Ishikawa (cell line): ENCODE data around the gene FGF18.

Experiments
- CEBPB ChIP-seq: IDR thresholded peaks from 2 replicates; pipeline ENCODE4 v1.6.1; 2012
- CREB1 ChIP-seq: IDR thresholded peaks from 2 replicates; pipeline ENCODE4 v1.6.1; 2012; ENCODE audit warnings: low read depth
- EGR1 ChIP-seq: IDR thresholded peaks from 2 replicates; pipeline ENCODE4 v1.6.1; 2012
- EP300 ChIP-seq: IDR thresholded peaks from 2 replicates; pipeline ENCODE4 v1.6.1; 2012; ENCODE audit warnings: borderline replicate concordance
- FOXM1 ChIP-seq: IDR thresholded peaks from 2 replicates; pipeline ENCODE4 v1.6.1; 2012; ENCODE audit warnings: low read depth, borderline replicate concordance
- NFIC ChIP-seq: IDR thresholded peaks from 2 replicates; pipeline ENCODE4 v1.6.1; 2012
- RAD21 ChIP-seq: IDR thresholded peaks from 2 replicates; pipeline ENCODE4 v1.6.1; 2012; ENCODE audit warnings: low read depth
- TAF1 ChIP-seq: IDR thresholded peaks from 2 replicates; pipeline ENCODE4 v1.6.1; 2012; ENCODE audit warnings: low read depth, mild to moderate bottlenecking
- TCF12 ChIP-seq: IDR thresholded peaks from 2 replicates; pipeline ENCODE4 v1.6.1; 2012; ENCODE audit warnings: low read depth
- TEAD4 ChIP-seq: IDR thresholded peaks from 2 replicates; pipeline ENCODE4 v1.6.1; 2012
- YY1 ChIP-seq: IDR thresholded peaks from 2 replicates; pipeline ENCODE4 v1.6.1; 2012; ENCODE audit warnings: low read depth
- ZBTB7A ChIP-seq: IDR thresholded peaks from 2 replicates; pipeline ENCODE4 v1.6.1; 2012; ENCODE audit warnings: low read depth
- TF ChIP-seq, protein P1 (sequence below): IDR thresholded peaks from 2 replicates; pipeline ENCODE4 v1.6.1; 2012; ENCODE audit warnings: low read depth, mild to moderate bottlenecking
- TF ChIP-seq, protein P2 (sequence below): IDR thresholded peaks from 2 replicates; pipeline ENCODE4 v1.6.1; 2012
- TF ChIP-seq, protein P3 (sequence below): IDR thresholded peaks from 2 replicates; pipeline ENCODE4 v1.6.1; 2012

Gene FGF18

DNA sequence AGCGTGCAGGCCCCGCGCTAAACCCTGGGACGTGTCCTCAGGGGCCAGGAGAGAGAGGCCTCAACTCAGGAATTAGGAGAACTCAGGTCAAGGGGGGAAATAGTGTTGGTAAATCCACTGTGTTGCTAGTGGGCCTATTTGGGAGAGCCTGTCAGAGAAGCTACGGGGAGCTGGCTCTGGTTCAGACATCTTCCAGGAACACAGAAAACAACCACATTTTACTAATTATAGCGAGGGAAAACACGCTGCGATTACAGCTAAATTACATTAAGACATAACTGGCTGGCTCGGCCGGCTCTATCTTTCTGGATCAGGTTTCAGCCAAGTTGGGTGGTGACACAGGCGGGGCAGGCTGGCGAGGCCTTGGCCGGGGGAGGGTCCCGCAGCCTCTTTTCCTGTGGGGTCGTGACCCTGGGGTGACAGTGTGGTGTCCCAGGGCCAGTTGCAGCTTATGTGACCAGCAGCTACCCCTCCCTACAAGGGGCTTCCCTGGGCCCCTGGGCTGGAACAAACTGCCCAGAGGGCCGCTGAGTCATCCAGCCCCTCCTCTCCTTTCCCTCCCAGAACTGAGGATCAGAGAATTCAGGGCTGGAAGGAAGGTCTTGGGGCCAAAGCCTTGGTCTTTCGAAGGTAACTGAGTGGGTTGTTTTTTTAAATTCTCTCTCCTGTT lies 75.1 kb downstream of the FGF18 start:
- 0 out of 2 replicates have a peak, but pooled peaks have one; percentile 15 for TF ChIP-seq FOXM1
- TF ChIP-seq TCF12 = peak; percentile 26; the same call in 1 of the 2 replicates
- TF ChIP-seq EP300 = peak; percentile 41; the same call in 1 of the 2 replicates
- no peak for TF ChIP-seq RAD21
- TF ChIP-seq TAF1 = peak; percentile 83
- TF ChIP-seq, protein P1, sequence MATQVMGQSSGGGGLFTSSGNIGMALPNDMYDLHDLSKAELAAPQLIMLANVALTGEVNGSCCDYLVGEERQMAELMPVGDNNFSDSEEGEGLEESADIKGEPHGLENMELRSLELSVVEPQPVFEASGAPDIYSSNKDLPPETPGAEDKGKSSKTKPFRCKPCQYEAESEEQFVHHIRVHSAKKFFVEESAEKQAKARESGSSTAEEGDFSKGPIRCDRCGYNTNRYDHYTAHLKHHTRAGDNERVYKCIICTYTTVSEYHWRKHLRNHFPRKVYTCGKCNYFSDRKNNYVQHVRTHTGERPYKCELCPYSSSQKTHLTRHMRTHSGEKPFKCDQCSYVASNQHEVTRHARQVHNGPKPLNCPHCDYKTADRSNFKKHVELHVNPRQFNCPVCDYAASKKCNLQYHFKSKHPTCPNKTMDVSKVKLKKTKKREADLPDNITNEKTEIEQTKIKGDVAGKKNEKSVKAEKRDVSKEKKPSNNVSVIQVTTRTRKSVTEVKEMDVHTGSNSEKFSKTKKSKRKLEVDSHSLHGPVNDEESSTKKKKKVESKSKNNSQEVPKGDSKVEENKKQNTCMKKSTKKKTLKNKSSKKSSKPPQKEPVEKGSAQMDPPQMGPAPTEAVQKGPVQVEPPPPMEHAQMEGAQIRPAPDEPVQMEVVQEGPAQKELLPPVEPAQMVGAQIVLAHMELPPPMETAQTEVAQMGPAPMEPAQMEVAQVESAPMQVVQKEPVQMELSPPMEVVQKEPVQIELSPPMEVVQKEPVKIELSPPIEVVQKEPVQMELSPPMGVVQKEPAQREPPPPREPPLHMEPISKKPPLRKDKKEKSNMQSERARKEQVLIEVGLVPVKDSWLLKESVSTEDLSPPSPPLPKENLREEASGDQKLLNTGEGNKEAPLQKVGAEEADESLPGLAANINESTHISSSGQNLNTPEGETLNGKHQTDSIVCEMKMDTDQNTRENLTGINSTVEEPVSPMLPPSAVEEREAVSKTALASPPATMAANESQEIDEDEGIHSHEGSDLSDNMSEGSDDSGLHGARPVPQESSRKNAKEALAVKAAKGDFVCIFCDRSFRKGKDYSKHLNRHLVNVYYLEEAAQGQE = no peak
- peak; percentile 97 for TF ChIP-seq ZBTB7A
- TF ChIP-seq NFIC = peak; percentile 53; the same call in 1 of the 2 replicates
- TF ChIP-seq CREB1 = no peak
- TF ChIP-seq YY1 = no peak

DNA sequence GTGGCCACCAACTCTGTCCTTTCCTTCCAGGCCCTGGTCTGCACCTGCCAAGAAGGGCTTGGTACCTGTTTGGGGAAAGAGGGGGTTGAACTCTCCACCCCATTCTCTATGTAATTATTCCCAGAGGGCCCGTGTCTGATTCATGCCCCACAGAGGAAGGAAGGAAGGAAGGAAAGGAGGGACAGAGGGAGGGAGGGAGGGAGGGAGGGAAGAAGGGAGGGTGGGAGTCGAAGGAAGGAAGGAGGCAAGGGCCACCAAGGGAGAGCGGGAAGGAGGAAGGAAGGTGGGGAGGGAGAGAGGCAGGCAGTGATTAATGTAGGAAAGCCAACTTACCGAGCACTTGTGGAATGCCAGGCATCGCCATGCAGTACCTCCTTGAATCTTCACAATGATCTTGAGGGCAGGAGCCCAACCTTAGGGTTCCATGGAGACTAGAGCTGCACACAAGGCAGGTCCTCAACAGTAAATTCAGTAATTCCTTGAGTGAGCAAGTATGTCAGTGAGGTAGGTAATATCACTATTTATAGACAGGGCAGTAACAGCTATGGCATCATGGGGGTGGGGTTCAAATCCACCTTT lies 75.8 kb downstream of the FGF18 start:
- TF ChIP-seq EP300 = peak; percentile 39; the same call in 1 of the 2 replicates
- TF ChIP-seq, protein P2, sequence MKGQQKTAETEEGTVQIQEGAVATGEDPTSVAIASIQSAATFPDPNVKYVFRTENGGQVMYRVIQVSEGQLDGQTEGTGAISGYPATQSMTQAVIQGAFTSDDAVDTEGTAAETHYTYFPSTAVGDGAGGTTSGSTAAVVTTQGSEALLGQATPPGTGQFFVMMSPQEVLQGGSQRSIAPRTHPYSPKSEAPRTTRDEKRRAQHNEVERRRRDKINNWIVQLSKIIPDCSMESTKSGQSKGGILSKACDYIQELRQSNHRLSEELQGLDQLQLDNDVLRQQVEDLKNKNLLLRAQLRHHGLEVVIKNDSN = 0 out of 2 replicates have a peak, but pooled peaks have one; percentile 6
- no peak for TF ChIP-seq EGR1
- TF ChIP-seq, protein P1 = no peak
- TF ChIP-seq ZBTB7A = no peak
- peak; percentile 58; the same call in 1 of the 2 replicates for TF ChIP-seq TEAD4
- TF ChIP-seq, protein P3, sequence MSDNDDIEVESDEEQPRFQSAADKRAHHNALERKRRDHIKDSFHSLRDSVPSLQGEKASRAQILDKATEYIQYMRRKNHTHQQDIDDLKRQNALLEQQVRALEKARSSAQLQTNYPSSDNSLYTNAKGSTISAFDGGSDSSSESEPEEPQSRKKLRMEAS = peak; percentile 47; the same call in 1 of the 2 replicates

DNA sequence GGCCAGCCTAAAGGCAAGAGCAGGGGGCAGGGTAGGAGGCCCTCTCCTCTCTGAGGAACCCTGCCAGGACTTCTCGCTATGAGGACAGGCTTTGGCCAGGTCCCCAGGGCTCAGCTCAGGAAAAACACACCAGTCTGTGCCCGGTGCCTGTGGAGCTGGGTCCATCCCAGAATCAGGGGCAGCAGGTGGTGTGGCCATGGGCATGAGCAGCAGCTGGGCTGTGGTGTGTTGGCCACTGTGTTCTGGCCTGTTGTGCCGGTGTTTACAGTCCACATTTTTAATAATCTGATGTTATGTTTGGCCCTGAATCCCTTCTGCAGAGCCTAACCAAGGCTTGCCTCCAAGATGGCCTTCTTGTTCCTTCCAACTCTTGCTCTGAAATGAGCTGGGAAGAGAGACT lies 77.0 kb downstream of the FGF18 start:
- no peak for TF ChIP-seq RAD21
- no peak for TF ChIP-seq FOXM1
- no peak for TF ChIP-seq ZBTB7A
- TF ChIP-seq TAF1 = no peak
- TF ChIP-seq YY1 = no peak

DNA sequence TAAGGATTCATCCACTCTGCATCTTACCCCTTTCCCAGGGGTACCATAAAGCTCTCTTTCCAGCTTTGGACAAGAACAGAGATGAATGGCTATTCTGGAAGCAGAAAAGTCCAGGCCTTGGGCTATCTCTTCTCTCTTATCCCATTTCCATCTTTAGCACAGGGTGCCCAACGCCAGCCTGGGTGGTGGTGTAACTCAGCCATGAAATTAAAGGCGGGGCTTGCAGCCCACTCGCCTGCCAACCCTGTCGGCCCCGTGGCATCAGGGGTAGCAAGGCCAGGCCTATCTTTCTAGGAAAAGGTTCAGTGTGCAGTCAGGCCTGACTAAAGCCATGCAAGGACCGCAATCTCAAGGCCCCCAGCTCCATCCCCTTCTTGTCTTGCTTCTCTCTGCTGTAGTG lies 78.7 kb downstream of the FGF18 start:
- TF ChIP-seq, protein P1 = no peak
- TF ChIP-seq YY1 (no peak), CREB1 (no peak), RAD21 (no peak), EGR1 (no peak), NFIC (no peak), TAF1 (no peak), CEBPB (no peak), EP300 (no peak), FOXM1 (no peak), TCF12 (no peak)
- TF ChIP-seq, protein P2 = no peak
